Hepatic stellate cell (primary cell): ENCODE data around the gene DISC1.
"Not testable (repeated sequence)": the region's sequence is repeated elsewhere in the genome, so short reads cannot be mapped to it uniquely, and the experiment has no call there.

Experiments
- DNase-seq: peaks from one replicate; pipeline ENCODE4 v3.0.0; 2011; ENCODE audit warnings: low spot score

Gene DISC1

GRCh38 chr1:231626535-231626950, at the start of gene DISC1:
TSS of gene DISC1 (plus strand) at chr1:231626790. CDS start at chr1:231626868, 78 bp downstream.
- peak; percentile 80 for DNase-seq

- DNase-seq = no peak
These were observed 49.5 kb upstream of the DISC1 start for GRCh38 chr1:231576804-231577718.

GRCh38 chr1:231580874-231581273, 45.7 kb upstream of the DISC1 start:
- no peak for DNase-seq

DNA sequence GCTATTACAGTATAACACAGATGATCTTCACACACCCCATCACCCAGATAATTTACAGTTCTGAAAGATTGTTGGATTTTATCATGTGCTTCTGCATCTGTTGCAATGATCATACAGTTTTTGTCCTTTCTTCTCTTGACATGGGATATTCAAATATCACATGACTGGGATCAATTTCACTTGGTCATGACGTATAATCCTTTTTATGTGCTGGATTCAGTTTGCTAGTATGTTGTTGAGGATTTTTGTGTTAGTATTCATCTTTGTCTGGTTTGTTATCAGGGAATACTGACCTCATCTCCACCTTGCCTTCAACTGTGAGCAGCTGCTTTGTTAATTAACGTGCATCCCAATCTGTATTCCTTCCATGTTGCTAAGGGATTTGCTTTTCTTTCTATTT, 44.7 kb upstream of the DISC1 start:
- no peak for DNase-seq

GRCh38 chr1:231583376-231583775, 43.2 kb upstream of the DISC1 start:
- DNase-seq = no peak

DNA sequence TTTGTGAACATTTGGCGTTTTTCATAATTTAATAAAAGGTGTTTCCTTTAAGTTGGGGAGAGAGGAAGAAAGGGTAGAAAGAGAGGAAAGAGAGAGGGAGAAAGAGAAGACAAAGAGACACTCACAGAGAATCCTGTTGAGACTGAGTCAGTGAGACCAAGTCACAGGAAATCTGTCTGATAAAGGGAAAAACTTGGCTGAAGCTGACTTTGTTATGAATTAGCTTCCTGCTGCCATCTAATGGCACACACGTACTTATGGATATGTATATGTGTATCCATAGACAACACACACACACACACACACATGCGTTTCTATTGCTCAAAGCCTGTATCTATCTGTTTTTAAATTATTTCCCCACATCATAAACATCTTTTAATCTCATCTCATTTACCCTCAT, 42.5 kb upstream of the DISC1 start:
- peak; percentile 46 for DNase-seq

- DNase-seq = no peak
These were observed 41.7 kb upstream of the DISC1 start for GRCh38 chr1:231584921-231585320.

DNA sequence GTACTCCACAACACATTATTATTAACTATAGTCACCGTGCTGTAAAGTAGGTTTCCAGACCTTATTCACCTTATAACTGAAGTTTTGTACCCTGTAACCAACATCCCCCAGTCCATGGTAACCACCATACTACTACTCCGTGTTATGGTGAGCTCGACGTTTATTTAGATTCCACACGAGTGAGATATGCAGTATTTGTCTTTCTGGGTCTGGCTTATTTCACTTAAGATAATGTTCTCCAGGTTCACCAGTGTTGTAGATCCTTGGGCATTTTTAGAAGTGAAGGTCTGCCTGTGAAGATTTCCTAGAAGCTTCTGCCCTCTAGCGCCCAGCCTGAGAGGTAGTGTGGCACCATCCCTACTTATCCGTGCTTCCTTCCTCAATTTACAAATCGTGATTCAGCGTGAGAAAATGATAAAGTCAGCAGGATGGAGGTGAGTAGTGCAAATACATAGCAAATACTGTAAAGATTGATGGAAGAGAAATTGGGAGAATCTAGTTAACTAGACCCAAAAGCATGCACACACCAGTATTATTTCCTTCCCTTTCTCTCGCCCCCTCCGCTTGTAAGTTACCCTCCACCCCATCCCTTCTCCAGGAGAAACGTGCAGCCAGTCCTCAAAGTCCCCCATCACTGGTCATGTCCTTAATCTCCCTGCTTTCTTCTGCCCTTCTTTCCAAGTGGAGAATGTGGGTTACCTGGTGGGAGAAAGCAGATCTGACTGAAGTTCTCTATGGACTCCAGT, 36.0 kb upstream of the DISC1 start:
- peak; percentile 38 for DNase-seq

DNA sequence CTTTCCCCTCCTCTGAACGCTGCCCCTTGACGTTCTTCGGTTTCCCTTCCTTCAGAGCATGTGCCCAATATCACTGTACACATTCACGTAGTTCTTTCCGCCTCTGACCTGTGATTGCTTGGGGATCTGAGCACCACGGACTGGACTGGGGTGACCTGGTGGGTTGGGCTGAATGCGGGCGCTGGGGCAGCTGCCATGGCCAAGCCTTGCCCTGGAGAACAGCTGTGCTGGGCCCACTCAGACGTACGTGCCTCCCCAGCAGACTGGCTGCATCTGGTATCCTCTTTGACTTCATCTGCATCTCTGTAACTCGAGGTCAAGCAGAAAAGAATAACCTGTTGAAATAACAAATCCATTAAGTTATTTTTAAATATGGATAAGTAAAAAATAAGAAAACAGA, 35.1 kb upstream of the DISC1 start:
- DNase-seq = no peak

DNA sequence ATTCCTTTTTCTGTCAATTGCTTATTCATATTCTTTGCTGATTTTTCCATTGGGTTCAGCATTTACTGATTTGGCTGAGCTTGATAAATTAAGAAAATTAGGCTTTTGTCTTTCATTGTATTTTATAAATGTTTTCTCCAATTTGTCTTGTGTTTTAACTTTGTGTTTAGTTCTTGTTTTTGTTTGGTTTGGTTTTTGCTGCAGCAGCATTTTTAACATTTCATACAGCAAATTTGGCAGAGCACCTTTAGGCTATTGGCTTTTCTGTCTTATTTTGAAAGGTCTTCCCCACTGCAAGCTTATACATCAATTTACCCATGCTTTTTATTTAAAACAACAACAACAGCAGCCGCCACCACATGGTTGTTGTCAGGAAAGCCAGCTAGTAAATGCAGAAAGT, 33.8 kb upstream of the DISC1 start:
- no peak for DNase-seq

GRCh38 chr1:231593264-231593663, 33.3 kb upstream of the DISC1 start:
- DNase-seq = not testable (repeated sequence)

DNA sequence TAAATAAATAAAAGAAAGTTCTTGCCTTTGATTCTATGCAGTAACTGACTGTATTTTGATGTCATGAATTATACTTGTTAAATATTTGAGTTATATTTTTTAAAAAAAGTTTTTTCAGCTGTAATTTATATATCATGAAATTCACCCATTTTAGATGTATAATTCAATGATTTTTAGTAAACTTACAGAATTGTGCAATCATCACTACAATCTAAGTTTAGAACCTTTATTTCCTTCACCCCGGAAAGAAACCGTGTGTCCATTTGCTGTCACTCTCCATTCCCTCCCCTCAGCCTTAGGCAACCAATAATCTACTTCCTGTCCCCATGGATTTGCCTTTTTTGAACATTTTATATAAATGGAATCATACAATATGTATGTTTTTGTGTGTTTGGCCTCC, 32.5 kb upstream of the DISC1 start:
- DNase-seq = no peak

DNA sequence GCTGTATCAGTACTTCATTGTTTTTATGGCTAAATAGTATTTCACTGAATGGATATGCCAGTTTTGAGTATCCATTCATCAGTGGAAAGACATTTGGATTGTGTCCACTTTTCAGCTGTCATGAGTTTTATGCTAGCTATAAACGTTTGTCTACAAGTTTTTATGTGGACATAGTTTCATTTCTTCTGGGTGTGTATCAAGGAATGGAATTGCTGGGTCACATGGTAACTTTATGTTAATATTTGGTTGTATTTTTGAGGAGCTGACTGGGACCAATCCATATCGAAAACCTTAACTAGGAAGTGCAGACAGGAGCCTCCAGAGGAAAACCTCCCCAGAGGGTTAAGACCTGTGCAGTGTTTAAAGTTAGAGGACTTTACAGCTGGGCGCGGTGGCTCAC, 31.8 kb upstream of the DISC1 start:
- no peak for DNase-seq

GRCh38 chr1:231596337-231596791, 30.2 kb upstream of the DISC1 start:
- no peak for DNase-seq

DNA sequence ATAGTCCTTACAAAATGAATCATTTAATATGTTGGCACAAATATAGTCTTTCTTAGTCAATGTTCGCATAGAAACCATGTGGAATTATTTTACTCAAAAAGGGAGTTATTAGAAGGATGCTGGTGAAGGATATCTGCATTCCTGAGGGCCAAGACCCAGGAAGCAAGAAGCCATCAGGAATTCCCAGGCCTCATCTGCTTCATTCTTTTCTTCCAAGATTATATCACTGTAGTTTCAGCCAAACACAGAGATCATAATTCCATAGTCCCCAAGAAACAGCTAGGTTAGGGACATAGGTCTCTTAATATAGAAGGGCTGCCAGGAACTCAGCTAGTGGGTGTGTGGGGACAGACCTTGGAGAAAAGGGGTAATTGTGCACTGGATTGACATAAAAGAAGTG, 28.6 kb upstream of the DISC1 start:
- no peak for DNase-seq

- DNase-seq = no peak
These were observed 26.1 kb upstream of the DISC1 start for GRCh38 chr1:231600458-231600976.

- DNase-seq = no peak
These were observed 24.5 kb upstream of the DISC1 start for GRCh38 chr1:231601824-231602672.

GRCh38 chr1:231602673-231602984, 24.0 kb upstream of the DISC1 start:
- no peak for DNase-seq

DNA sequence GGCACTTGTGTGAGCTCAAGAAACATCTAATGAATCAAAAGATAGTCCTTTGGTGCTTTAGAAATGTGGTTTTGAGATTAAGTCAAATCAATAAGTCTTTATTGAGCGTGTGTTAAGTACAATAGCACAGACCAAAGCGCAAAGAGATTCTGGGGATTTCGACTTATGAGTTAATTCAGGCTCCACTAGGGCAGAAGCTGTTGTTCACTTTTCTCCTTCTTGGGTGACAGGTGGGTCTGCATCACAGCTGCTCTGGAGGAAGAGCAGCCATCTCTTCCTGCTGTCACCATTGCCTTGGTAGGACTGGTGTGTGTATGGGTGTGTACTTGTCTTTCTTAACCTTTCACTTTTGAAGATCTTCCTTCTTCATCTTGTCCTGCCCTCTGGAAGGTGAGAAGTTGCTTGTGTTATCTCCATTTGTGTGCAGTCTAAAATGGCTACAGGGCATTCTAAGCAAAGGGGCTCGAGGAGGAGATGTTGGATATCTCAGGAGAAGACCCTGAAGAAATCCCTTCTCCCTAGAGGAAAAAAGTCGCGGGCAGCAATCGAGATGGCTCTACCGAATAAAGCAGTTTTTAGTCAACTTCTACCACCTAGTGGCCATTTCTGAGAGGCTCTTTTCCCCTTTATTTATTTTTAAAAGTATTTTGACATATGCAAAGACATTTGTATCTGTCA, 22.9 kb upstream of the DISC1 start:
- no peak for DNase-seq

DNA sequence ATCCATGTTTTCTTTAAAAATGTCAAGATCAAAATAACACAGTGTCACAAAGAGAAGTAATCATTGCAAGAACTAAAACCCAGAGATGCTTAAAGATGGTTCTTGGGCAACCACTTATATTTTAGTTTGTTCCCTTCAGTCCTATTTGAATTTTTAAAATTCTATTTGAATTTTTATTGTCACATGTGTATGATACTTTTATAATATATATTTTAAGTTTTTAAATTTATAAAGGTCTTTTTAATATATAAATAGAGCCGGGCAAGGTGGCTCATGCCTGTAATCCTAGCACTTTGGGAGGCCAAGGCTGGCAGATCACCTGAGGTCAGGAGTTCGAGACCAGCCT, 22.3 kb upstream of the DISC1 start:
- DNase-seq = no peak
